WTC11 (cell line): ENCODE data around the gene SH3D19. TPM values are rescaled to one million over a fixed set of nuclear protein-coding genes. Genes with fewer than 3 reads are reported as not detected.

Source experiments
- ATAC-seq: fragments of 200-7000 bp; cut with Tn5 transposase; 2 replicates; pipeline ENCODE4 v1.10.0; 2021; ENCODE audit warnings: mild to moderate bottlenecking, moderate library complexity
- CTCF ChIA-PET: fragments of 300-600 bp; sonication (Branson Sonifier 250); formaldehyde crosslinking; loops from one replicate; lab custom pipeline; 2021; ENCODE audit warnings: antibody characterized with exemption; lab: Charles Lee
- POLR2A ChIA-PET: fragments of 350-600 bp; sonication (Branson Sonifier 250); formaldehyde crosslinking; loops from one replicate; lab custom pipeline; 2021; ENCODE audit warnings: antibody characterized with exemption; lab: Charles Lee
- DNase-seq: peaks from one replicate; pipeline ENCODE4 v3.0.0; 2021; ENCODE audit warnings: low spot score
- H3K27ac Mint-ChIP-seq: 2 replicates; pipeline ENCODE4 v1.8.0; 2021; ENCODE audit warnings: mixed read lengths
- H3K27me3 Mint-ChIP-seq: 2 replicates; pipeline ENCODE4 v1.8.0; 2021; ENCODE audit warnings: low read depth, mild to moderate bottlenecking, moderate library complexity, mixed read lengths
- H3K36me3 Mint-ChIP-seq: 2 replicates; pipeline ENCODE4 v1.8.0; 2021; ENCODE audit warnings: mixed read lengths
- H3K4me1 Mint-ChIP-seq: 2 replicates; pipeline ENCODE4 v1.8.0; 2022; ENCODE audit warnings: mixed read lengths
- H3K4me3 Mint-ChIP-seq: 2 replicates; pipeline ENCODE4 v1.8.0; 2021; ENCODE audit warnings: mild to moderate bottlenecking, moderate library complexity, mixed read lengths
- H3K9me3 Mint-ChIP-seq: 2 replicates; pipeline ENCODE4 v1.8.0; 2021; ENCODE audit warnings: mixed read lengths
- CBFB ChIP-seq: sonication (generic); formaldehyde crosslinking; IDR thresholded peaks from 2 replicates; pipeline ENCODE4 v1.8.1; 2022; ENCODE audit warnings: mild to moderate bottlenecking, low read depth, missing genetic modification reagents
- CREM ChIP-seq: sonication (generic); formaldehyde crosslinking; IDR thresholded peaks from 2 replicates; pipeline ENCODE4 v1.8.1; 2022; ENCODE audit warnings: mild to moderate bottlenecking, missing genetic modification reagents, moderate library complexity
- HMGA2 ChIP-seq: fragments of 250-450 bp; sonication (Bioruptor Pico); IDR thresholded peaks from 2 replicates; pipeline ENCODE4 v1.4.0; 2021; ENCODE audit warnings: mild to moderate bottlenecking, moderate library complexity
- HMGXB4 ChIP-seq: sonication (generic); formaldehyde crosslinking; IDR thresholded peaks from 2 replicates; pipeline ENCODE4 v1.8.1; 2023; ENCODE audit warnings: mild to moderate bottlenecking, moderate library complexity, missing genetic modification reagents
- MXD4 ChIP-seq: fragments of 250-450 bp; sonication (Bioruptor Pico); IDR thresholded peaks from 2 replicates; pipeline ENCODE4 v1.8.0; 2021; ENCODE audit warnings: mild to moderate bottlenecking, moderate library complexity, borderline replicate concordance
- MYBL2 ChIP-seq: sonication (generic); formaldehyde crosslinking; IDR thresholded peaks from 2 replicates; pipeline ENCODE4 v1.8.1; 2023; ENCODE audit warnings: mild to moderate bottlenecking, moderate library complexity, missing genetic modification reagents
- NR3C1 ChIP-seq: sonication (generic); formaldehyde crosslinking; conservative IDR thresholded peaks from 2 replicates; pipeline ENCODE4 v1.8.1; 2023; ENCODE audit warnings: low read depth, mild to moderate bottlenecking, missing genetic modification reagents
- RELA ChIP-seq: sonication (generic); formaldehyde crosslinking; IDR thresholded peaks from 2 replicates; pipeline ENCODE4 v1.8.1; 2022; ENCODE audit warnings: missing genetic modification reagents, mild to moderate bottlenecking, borderline replicate concordance
- TEAD1 ChIP-seq: sonication (generic); formaldehyde crosslinking; IDR thresholded peaks from 2 replicates; pipeline ENCODE4 v1.8.0; 2022; ENCODE audit warnings: mild to moderate bottlenecking, missing genetic modification reagents
- TEAD4 ChIP-seq: sonication (generic); formaldehyde crosslinking; IDR thresholded peaks from 2 replicates; pipeline ENCODE4 v1.8.0; 2022; ENCODE audit warnings: mild to moderate bottlenecking, missing genetic modification reagents
- ZBTB21 ChIP-seq: sonication (generic); formaldehyde crosslinking; IDR thresholded peaks from 2 replicates; pipeline ENCODE4 v1.8.1; 2023; ENCODE audit warnings: mild to moderate bottlenecking, missing genetic modification reagents, borderline replicate concordance
- ZNF396 ChIP-seq: fragments of 250-450 bp; sonication (Bioruptor Pico); IDR thresholded peaks from 2 replicates; pipeline ENCODE4 v1.8.0; 2021; ENCODE audit warnings: mild to moderate bottlenecking, moderate library complexity, borderline replicate concordance
- ZNF425 ChIP-seq: fragments of 250-450 bp; sonication (Bioruptor Pico); conservative IDR thresholded peaks from 2 replicates; pipeline ENCODE4 v1.9.0; 2021; ENCODE audit warnings: mild to moderate bottlenecking
- total RNA-seq: library from RNA; stranded (reverse); gene quantifications from 3 replicates; pipeline ENCODE4 v1.2.3, GENCODE V29; 2021
- TF ChIP-seq, protein P1 (sequence below): fragments of 250-450 bp; sonication (Bioruptor Pico); IDR thresholded peaks from 2 replicates; pipeline ENCODE4 v1.9.0; 2021; ENCODE audit warnings: mild to moderate bottlenecking
- TF ChIP-seq, protein P2 (sequence below): sonication (generic); formaldehyde crosslinking; IDR thresholded peaks from 2 replicates; pipeline ENCODE4 v1.8.0; 2022; ENCODE audit warnings: missing genetic modification reagents

SH3D19 gene
- total RNA-seq, 1 experiment from 2014 or later, result 41.6 TPM

- ATAC-seq, result no peak
- DNase-seq, result no peak
- POLR2A ChIA-PET, result no interaction called here
- no peak overlapping the region for H3K27ac Mint-ChIP-seq
- no peaks in the 10 kb centered on the region for H3K4me1 Mint-ChIP-seq
- H3K36me3 Mint-ChIP-seq, result peaks cover 14% of the 10 kb centered on the region
- no peaks in the 10 kb centered on the region for H3K27me3 Mint-ChIP-seq
- peaks cover 15% of the 10 kb centered on the region for H3K9me3 Mint-ChIP-seq
- H3K4me3 Mint-ChIP-seq, result no peak overlapping the region
- CTCF ChIA-PET, result no interaction called here
- TF ChIP-seq CBFB (no peak), CREM (no peak), MXD4 (CRISPR knock-in tag) (no peak), HMGA2 (CRISPR knock-in tag) (no peak), ZNF425 (CRISPR knock-in tag) (no peak), RELA (CRISPR knock-in tag) (no peak), HMGXB4 (CRISPR knock-in tag) (no peak), NR3C1 (no peak), ZNF396 (no peak)
- TF ChIP-seq, protein P1, sequence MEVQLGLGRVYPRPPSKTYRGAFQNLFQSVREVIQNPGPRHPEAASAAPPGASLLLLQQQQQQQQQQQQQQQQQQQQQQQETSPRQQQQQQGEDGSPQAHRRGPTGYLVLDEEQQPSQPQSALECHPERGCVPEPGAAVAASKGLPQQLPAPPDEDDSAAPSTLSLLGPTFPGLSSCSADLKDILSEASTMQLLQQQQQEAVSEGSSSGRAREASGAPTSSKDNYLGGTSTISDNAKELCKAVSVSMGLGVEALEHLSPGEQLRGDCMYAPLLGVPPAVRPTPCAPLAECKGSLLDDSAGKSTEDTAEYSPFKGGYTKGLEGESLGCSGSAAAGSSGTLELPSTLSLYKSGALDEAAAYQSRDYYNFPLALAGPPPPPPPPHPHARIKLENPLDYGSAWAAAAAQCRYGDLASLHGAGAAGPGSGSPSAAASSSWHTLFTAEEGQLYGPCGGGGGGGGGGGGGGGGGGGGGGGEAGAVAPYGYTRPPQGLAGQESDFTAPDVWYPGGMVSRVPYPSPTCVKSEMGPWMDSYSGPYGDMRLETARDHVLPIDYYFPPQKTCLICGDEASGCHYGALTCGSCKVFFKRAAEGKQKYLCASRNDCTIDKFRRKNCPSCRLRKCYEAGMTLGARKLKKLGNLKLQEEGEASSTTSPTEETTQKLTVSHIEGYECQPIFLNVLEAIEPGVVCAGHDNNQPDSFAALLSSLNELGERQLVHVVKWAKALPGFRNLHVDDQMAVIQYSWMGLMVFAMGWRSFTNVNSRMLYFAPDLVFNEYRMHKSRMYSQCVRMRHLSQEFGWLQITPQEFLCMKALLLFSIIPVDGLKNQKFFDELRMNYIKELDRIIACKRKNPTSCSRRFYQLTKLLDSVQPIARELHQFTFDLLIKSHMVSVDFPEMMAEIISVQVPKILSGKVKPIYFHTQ (CRISPR knock-in tag), result no peak
- TF ChIP-seq, protein P2, sequence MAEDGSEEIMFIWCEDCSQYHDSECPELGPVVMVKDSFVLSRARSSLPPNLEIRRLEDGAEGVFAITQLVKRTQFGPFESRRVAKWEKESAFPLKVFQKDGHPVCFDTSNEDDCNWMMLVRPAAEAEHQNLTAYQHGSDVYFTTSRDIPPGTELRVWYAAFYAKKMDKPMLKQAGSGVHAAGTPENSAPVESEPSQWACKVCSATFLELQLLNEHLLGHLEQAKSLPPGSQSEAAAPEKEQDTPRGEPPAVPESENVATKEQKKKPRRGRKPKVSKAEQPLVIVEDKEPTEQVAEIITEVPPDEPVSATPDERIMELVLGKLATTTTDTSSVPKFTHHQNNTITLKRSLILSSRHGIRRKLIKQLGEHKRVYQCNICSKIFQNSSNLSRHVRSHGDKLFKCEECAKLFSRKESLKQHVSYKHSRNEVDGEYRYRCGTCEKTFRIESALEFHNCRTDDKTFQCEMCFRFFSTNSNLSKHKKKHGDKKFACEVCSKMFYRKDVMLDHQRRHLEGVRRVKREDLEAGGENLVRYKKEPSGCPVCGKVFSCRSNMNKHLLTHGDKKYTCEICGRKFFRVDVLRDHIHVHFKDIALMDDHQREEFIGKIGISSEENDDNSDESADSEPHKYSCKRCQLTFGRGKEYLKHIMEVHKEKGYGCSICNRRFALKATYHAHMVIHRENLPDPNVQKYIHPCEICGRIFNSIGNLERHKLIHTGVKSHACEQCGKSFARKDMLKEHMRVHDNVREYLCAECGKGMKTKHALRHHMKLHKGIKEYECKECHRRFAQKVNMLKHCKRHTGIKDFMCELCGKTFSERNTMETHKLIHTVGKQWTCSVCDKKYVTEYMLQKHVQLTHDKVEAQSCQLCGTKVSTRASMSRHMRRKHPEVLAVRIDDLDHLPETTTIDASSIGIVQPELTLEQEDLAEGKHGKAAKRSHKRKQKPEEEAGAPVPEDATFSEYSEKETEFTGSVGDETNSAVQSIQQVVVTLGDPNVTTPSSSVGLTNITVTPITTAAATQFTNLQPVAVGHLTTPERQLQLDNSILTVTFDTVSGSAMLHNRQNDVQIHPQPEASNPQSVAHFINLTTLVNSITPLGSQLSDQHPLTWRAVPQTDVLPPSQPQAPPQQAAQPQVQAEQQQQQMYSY (CRISPR knock-in tag), result no peak
Measured at GRCh38 chr4:151356510-151356909, 31.1 kb upstream of the SH3D19 start.

DNA sequence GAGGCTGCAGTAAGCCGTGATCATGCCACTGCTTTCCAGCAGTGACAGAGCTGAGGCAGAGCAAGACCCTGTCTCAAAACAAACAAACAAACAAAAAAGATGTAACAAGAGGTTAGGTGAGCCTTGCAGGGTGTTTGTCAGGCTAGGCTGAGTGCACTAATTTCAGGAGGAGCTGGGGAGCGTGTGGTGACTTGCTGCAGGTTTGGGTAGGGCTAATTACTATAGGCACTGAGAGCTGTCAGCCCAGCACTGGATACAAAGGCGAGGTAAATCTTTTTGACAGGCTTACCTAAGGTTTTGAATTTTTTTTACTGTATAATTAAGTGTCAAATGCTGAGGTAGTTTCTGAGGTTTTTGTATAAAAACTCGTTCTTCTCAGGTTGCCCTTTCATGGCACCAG lies 29.8 kb upstream of the SH3D19 start:
- H3K36me3 Mint-ChIP-seq, result peaks cover 14% of the 10 kb centered on the region
- no peaks in the 10 kb centered on the region for H3K4me1 Mint-ChIP-seq
- ChIA-PET POLR2A (no interaction called here), CTCF (interaction anchor here (0.9 to 1.0 kb wide), 2 partner anchors 78 to 258 kb away, joined by 3 read pairs; partner anchors contain the start of gene PRSS48)
- no peak for TF ChIP-seq HMGXB4 (CRISPR knock-in tag)
- no peak for TF ChIP-seq HMGA2 (CRISPR knock-in tag)
- TF ChIP-seq TEAD4 (CRISPR knock-in tag), result no peak
- TF ChIP-seq MYBL2 (CRISPR knock-in tag), result no peak
- no peak for TF ChIP-seq TEAD1 (CRISPR knock-in tag)
- TF ChIP-seq ZBTB21 (CRISPR knock-in tag), result no peak
- no peak for ATAC-seq
- H3K27me3 Mint-ChIP-seq, result no peaks in the 10 kb centered on the region
- DNase-seq, result no peak
- no peak overlapping the region for H3K27ac Mint-ChIP-seq
- H3K4me3 Mint-ChIP-seq, result no peak overlapping the region
- H3K9me3 Mint-ChIP-seq, result peaks cover 15% of the 10 kb centered on the region
